ENCODE data around the gene BLTP1.
"Not testable (repeated sequence)": the region's sequence is repeated elsewhere in the genome, so short reads cannot be mapped to it uniquely, and the experiment has no call there.

BLTP1 gene, protein sequence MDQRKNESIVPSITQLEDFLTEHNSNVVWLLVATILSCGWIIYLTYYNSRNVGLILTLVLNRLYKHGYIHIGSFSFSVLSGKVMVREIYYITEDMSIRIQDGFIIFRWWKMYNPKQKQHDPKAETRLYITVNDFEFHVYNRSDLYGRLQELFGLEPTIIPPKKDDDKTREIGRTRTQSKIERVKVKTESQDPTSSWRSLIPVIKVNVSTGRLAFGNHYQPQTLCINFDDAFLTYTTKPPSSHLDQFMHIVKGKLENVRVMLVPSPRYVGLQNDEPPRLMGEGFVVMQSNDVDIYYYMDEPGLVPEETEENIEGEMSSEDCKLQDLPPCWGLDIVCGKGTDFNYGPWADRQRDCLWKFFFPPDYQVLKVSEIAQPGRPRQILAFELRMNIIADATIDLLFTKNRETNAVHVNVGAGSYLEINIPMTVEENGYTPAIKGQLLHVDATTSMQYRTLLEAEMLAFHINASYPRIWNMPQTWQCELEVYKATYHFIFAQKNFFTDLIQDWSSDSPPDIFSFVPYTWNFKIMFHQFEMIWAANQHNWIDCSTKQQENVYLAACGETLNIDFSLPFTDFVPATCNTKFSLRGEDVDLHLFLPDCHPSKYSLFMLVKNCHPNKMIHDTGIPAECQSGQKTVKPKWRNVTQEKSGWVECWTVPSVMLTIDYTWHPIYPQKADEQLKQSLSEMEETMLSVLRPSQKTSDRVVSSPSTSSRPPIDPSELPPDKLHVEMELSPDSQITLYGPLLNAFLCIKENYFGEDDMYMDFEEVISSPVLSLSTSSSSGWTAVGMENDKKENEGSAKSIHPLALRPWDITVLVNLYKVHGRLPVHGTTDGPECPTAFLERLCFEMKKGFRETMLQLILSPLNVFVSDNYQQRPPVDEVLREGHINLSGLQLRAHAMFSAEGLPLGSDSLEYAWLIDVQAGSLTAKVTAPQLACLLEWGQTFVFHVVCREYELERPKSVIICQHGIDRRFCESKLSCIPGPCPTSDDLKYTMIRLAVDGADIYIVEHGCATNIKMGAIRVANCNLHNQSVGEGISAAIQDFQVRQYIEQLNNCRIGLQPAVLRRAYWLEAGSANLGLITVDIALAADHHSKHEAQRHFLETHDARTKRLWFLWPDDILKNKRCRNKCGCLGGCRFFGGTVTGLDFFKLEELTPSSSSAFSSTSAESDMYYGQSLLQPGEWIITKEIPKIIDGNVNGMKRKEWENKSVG (N-terminal part only)

DNA sequence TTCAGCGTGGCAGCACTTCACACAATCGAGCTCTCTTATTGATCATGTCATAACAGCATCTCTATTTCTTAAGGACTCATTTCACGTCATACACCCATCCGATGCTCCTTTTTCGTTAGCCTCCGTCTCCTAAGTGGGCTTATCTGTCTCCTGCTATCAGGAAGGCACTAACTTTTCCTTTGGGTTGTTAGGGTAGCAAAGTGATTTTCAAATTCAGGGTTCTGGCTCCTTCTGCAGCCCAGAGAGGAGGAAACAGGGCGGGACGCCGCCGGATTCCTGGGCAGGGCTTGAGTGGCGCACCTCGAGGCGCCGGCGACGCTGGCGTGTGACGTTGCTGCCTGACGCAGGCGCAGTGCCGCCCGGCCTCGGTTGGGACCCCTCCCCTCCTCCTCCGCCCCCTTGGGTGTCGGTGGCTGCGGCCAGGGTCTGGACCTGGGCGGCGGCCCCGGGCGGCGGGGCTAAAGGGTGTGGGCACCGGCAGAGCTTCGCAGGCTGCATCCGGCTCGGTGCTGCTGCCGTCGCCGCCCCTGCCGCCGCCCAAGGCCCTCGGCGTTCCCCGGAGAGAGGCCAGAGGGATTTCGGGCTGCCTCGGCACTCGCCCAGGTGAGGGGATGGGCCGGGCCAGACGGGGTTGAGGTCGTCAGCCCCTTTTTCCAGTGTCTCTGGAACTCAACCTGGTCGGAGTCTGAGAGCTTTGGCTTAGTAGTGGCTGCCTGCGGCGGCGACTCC lies at the start of gene BLTP1:
Gene BLTP1, plus strand, starts transcription at position 350 of the 729 bp plus-strand sequence. CDS start 18,317 bp downstream, outside the sequence.
- peak; percentile 56 for DNase-seq

DNA sequence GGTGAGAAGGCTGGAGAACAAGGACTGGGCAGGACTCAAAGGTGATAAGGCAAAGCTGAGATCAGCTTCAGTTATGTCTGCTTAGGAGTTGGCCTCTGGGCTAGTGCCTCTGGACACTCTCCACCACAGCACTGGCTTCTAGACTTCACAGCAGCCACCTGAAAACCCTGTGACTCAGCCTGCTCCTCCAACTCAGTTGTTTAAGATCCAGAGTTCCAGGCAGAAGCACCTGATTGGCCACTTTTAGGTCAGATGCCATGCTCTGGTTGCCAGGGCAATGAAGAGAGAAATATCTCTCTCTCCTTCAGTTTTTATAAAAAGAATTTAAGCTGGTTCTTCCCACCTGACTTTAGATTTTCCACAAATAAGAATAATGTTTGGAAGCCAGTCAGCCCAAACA lies 47.9 kb upstream of the BLTP1 start:
- no peak for DNase-seq

DNA sequence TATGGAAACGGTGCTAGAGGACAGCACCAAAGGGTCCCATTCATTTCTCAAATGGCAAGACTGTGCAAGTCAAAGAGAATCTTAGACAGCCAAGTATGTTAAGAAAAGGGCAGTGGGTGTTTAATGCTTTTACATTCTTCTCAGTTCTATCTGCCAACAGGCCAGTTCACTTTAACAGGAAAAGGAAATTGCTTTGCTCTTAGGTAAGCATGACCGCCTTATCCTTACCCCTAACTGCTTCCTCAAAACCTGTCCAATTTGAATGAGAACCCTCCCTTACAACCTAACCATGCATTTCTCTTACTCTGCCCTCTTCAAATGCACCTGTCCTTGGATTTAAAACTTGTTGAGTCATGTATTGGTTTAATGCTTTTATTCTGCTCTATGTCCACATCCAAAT lies 44.5 kb upstream of the BLTP1 start:
- no peak for DNase-seq

DNA sequence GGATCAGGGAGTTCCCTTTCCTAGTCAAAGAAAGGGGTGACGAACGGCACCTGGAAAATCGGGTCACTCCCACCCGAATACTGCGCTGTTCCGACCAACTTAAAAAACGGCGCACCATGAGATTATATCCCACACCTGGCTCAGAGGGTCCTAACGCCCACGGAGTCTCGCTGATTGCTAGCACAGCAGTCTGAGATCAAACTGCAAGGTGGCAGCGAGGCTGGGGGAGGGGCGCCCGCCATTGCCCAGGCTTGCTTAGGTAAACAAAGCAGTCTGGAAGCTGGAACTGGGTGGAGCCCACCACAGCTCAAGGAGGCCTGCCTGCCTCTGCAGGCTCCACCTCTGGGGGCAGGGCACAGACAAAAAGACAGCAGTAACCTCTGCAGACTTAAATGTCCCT lies 41.8 kb upstream of the BLTP1 start:
- not testable (repeated sequence) for DNase-seq

DNA sequence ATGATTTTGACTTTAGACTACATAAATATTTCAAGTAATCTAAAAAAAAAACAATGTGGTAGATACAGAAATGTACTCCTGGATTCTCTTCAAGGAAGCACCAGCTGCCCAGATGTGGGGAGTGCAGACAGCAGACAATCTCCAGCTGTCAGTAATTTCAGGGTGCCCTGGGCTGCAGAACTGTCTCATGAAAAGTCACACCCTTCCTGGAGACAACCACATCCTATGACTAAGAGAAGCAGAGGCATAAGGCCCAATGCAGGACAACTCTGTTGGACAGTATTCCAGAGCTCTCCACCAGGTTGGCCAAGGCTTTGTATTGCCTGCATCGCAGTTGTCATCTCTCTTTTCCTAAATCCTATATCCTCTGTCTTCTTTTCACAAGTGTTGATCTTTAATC lies 34.4 kb upstream of the BLTP1 start:
- no peak for DNase-seq

DNA sequence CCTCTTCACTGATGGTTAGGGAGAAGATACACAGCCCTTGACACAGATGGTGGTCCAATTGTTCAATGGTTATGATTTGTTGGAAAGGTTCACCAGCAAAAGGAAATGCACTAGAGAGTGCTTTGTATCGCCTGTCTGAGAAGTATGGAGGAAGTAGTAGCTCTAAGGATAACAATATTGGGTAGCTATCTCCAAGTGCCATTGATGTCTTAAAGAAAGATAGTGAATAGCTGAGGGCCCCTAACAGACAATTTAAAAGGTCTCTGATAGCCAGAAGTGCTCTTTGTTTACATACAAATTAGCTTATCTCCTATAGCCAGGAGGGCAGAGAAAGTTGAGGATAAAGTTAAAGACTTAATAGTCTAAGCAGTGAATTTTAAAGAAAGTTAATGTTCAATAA lies 33.9 kb upstream of the BLTP1 start:
- no peak for DNase-seq

DNA sequence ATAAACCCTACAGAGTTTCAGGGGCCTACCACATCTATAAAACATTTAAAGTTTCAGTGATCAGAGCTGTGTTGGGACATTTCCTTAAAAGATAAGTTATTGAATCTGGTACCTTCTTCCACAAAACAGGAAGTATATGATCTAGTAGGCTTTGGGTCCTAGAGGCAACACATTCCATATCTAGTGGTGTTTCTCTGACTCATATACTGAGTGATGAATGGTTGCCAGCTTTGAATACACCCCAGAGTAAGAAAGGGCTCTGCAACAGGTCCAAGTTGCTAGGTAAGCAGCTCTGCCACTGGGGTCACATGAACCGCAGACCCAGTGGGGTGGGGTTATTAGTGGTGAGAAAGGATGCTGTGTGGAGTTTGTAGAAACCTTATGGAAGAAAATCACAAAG lies 32.4 kb upstream of the BLTP1 start:
- no peak for DNase-seq

DNA sequence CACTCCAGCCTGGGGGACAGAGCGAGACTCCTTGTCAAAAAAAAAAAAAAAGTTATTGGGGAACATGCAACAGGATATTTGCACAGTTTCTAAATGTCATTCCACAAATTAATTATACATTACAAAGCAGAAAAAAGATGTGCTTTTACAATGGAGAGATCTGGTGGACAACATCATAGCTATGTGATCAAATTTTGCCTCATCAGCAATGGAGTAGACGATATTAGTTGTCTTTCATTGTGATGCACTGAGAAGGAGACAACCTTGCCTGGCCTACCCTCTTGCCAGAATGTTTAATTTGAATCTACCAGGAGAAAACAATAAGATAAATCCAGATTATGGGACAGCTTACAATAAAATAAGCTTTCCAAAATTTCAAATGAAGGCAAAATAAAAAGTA lies 30.5 kb upstream of the BLTP1 start:
- no peak for DNase-seq

DNA sequence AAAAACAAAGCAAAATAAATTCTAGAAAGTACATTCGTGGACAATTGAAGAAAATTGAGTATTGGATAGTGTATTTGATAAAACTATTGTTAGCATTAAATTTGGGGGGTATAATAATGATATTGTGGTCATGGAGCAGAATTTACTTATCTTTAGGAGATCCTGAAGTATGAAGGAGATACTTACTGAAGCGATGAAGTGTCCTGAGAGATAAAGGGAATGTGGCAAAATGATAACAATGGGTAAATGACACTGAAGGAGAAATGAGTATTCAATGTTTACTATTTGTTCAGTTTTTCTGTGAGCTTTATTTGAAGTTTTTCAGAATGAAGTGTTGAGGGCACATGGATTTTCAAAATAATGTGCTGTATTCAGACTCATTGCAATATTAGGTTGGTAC lies 30.0 kb upstream of the BLTP1 start:
- no peak for DNase-seq

DNA sequence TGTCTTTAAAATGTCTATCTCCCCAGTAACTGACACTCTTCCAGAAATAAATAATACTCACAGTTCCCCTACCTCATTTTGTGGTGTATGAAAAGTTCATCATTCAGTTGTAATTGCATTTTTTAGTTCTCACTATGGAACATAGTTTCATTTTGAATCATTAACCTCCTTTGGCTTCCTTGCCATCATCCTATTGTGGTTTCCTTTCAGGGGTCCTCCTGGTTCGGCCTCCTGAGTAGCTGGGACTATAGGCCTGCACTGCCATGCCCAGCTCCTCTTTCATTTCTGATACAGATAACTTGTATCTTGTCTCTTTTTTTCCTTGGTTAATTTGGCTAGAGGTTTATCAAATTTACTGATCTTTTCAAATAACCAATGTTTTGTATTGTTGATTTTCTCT lies 23.1 kb upstream of the BLTP1 start:
- DNase-seq, result no peak

DNA sequence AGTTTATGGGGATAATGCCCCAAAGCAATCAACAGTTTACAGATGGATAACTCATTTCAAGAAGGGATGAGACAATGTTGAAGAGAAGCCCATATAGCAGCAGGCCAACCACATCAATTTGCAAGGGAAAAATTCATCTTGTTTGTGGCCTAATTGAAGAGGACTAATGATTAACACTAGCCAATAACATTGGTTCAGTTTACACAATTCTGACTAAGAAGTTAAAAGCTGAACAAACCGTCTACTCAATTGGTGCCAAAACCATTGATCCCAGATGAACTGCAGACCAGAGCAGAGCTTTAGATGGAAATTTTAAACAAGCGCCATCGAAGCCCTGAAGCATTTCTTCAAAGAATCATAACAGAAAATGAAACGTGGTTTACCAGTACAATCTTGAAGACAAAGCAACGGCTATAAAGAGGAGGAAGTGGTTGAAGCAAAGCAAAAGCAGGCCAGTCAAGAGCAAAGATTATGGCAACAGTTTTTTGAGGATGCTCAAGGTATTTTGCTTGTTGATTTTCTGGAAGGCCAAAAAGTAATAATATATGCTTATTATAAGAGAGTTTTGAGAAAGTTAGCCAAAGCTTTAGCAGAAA lies 20.5 kb upstream of the BLTP1 start:
- DNase-seq, result no peak

DNA sequence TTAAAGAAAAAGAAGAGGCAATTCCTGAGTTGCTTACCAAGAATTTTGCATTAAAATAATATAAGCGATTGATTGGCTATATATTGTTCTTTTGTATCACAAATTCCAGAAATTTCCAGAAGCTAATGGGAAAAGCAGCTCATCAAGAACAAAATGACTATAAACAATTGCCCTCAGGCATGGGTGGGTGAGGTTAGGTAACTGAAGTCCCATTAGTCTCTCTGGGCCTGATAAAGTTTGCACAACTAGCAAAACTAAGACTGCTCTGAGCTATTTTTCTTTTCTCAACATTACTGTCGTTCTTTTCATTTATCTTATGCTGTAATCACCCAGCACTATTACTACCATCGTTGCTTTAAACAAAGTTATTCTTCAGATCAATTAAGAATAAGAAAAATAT lies 19.2 kb upstream of the BLTP1 start:
- no peak for DNase-seq

DNA sequence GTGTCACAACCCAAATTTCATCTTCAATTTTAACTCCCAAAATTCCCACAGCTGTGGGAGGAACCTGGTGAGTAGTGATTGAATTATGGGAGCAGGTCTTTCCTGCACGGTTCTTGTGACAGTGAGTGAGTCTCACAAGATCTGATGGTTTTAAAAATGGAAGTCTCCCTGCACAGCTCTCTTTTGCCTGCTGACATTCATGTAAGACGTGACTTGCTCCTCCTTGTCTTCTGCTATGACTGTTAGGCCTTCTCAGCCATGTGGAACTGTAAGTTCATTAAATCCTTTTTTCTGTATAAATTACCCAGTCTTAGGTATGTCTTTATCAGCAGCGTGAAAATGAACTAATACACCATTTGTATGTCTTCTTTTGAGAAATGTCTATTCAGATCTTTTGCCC lies 13.0 kb upstream of the BLTP1 start:
- no peak for DNase-seq

DNA sequence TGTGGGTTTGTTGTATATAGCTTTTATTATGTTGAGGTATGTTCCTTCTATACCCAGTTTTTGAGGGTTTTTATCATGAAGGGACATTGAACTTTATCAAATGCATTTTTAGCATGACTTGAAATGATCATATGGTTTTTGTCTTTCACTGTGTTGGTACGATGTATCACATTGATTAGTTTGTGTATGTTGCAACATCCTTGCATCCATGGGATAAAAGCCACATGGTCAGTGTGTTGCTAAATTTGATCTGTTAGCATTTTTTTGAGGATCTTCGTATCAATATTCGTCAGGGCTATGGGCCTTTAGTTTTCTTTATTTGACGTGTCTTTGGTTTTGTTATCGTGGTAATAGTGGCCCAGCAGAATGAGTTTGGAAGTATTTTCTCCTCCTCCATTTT lies 11.3 kb upstream of the BLTP1 start:
- DNase-seq, result no peak

DNA sequence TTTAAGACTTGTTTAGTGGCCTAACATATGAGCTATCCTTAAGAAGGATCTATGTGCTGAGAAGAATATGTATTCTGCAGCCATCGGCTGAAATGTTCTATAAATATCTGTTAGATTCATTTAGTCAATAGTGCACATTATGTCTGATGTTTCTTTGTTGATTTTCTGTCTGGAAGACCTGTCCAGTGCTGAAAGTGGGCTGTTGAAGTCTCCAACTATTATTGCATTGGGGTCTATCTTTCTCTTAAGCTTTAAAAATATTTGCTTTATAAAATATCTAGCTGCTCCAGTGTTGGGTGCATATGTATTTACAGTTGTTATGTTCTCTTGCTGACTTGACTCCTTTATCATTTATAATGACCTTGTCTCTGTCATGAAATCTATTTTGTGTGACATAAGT lies 9.4 kb upstream of the BLTP1 start:
- DNase-seq, result no peak

DNA sequence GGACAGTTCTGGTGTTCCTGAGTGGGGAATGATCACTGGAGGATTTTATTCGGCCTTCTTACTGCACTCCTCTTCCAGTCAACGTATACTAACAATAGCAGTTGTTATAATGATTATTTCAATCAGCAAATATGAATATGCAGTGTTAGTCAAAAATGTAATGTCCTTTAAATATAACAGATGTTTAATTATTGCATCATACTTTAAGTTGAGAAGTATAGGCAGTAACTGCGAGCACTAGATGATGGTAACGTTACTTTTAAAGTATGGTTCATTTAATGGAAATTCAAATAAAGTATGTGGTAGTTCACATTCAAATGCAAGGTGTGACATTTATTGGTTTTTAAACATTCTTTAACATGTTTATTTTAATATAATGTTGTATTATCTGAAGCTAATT lies 5.5 kb upstream of the BLTP1 start:
- no peak for DNase-seq

DNA sequence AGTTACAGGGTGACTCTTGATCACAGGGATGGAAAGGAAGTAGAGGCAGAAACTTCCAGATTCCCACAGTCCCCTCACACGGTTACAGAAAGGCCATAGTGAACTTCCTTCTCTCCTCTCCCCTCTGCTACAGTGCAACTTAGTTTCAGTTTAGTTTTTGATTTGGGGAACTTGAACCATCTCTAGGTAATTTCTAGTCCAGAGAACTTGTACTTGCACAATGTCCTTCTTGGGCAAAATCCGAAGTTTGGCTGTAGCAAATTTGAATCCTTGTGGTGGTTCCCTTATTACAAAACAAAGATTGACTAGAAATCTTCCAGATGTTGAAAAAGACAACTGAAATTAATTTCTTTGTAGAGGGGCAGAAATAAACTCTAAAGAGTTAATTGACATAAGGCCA lies 1.2 kb upstream of the BLTP1 start:
- no peak for DNase-seq

DNA sequence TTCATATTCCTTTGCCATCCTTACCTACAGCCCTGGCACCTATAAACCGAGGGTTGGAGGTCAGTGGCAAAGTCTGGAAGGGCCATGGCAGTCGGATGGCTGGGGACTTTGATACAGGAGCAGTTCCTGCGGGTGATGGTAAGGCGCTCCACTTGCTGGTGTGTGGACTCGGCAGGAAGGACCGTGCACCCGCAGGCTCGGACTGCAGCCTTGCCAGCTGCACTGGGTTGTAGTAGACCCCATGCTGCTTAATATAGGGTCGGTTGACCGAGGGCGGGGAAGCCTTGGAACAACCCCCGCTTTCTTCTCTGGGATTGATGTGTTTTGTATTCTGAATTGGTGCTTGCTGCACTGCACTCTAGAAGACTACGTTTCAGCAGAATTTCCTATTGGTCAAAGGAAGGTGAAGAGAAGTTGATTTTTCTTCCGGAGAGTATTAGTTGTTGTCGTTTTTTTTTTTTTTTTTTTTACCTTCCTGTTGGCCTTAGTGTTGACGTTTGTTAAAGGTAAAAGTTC lies 638 bp downstream of the BLTP1 start:
- DNase-seq, result no peak

DNA sequence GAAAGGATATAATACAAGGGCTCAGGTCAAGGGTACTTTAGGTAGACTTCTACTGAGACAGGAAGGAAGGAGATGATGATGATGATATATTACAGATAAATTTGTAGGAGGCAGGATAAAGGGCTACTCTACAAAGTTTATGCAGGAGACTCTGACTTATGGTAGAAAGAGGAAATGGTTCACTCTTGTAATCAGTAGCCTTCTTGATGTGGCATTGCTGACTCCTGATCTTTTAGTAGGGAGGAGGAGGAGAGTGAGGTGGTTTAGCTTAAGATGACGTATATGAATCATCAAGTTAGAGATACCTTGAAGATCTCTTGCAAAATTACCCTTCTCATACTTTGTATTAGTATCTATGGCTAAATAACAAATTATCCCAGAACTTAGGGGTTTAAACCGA lies 4.7 kb downstream of the BLTP1 start:
- DNase-seq, result no peak

DNA sequence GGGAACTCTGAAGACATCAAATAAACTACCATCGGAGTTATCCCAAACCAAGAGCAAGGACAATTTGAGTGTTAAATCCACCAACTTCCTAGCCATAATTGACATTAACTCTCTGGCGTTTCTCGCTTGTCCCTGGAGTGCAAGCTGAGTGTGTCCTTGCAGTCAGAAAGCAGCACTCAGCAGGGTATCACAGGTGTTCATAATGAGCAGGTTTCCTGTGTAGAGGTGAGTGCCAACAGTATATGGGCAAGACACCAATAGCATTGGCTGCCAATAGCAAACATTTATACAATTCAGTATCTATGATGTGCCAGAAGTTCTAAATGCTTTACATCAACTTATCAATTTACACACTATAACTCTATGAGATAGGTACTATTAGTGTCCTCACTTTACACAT lies 11.2 kb downstream of the BLTP1 start:
- no peak for DNase-seq

DNA sequence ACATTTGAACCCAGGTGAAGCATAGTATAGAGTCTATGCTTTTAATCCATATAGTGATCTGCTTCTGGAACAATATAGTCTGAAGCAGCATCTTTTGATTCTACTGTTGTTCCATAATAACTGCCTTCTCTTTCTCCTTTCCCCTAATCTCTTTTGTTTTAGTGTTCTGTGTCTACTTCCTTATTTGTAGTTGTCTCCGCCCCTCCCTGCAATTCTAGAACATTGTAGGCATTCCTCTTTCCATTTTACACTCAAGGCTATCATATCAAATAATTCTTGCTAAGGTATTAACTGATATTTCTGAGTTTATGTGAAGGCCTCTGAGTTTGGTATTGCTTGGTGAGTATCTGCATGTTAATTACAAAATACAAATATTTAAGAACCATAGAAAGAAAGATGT lies 11.6 kb downstream of the BLTP1 start:
- no peak for DNase-seq

DNA sequence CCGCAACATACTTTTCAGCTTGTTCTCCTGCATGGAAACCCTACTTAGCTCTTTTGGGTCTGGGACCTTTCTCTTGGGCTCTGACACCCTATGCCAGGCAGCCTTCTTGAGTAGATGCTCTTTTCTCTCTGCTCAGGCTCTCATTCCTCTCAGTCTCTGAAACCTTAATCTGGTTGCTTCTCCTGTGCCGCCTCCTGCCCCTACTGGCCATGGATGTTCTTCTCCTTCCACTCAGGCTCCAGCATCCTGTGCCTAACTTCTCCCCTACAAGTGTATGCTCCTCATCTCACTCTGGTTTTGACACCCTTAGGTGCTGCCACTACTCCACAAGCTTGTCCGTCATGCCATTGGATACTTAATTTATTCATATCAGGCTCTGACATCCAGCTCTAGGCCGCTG lies 15.2 kb downstream of the BLTP1 start:
- DNase-seq, result no peak

Data from NCI-H1694 treated with DMSO at 0.1 percent for 48 hours (cell line).